Measurements from ENCODE around the gene TBC1D7.

DNA sequence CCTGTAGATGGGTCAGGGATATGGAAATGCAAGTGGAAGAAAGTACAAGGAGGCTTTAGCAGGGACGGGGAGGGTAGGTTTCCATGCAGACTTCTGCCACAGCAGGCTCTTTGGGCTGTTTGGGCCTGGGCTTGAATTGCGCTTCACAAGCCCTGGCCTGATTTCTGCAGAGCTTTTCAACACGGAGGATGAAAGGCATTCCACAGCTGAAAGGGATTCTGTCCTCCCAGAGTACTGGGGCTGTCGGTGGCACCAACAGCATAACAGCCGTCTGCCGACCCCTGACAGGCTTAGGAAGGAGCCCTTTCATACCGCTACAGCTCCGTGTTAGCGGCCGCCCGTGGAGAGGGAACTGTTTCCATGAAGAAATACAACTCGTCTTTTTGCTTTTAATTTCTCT is 22.9 kb upstream of the TBC1D7 start:
- TF ChIP-seq CTCF (IDR thresholded peaks at IDR 0.05; ENCODE audit: insufficient read depth, low read depth, low read length) (no peak), EZH2 (IDR thresholded peaks at IDR 0.05; ENCODE audit: insufficient read depth, low read length) (no peak)
